Liver (tissue), 9 donors: ENCODE measurements around the gene BCL3. TPM values are rescaled to one million over a fixed set of nuclear protein-coding genes. Genes with fewer than 3 reads are reported as not detected.

Experiments used
- DNase-seq: peaks from one replicate; pipeline ENCODE4 v3.0.0-alpha.2; 2017; ENCODE audit warnings: low spot score
- H3K27ac ChIP-seq, 2 donors: one replicate each; pipeline ENCODE4 v1.7.0; 2013; ENCODE audit warnings: inconsistent platforms in 2 of 2, low read length in 2 of 2, control low read depth in 1 of 2, low read depth in 1 of 2, mild to moderate bottlenecking in 1 of 2
- H3K27me3 ChIP-seq, 4 donors: one replicate each; pipeline versions ENCODE4 v1.6.1 to v1.7.0; 2013; ENCODE audit warnings: low read length in 3 of 4, inconsistent platforms in 1 of 4, mild to moderate bottlenecking in 1 of 4, moderate library complexity in 1 of 4; ENCODE audit not compliant: control insufficient read depth in 4 of 4, insufficient read depth in 4 of 4
- H3K36me3 ChIP-seq, 4 donors: one replicate each; pipeline versions ENCODE4 v1.6.1 to v1.7.0; 2013; ENCODE audit warnings: low read length in 3 of 4, mild to moderate bottlenecking in 3 of 4, low read depth in 1 of 4, moderate library complexity in 1 of 4; ENCODE audit not compliant: control insufficient read depth in 4 of 4, insufficient read depth in 3 of 4
- H3K4me1 ChIP-seq, 4 donors: one replicate each; pipeline versions ENCODE4 v1.6.1 to v1.7.0; 2013; ENCODE audit warnings: low read length in 3 of 4, mild to moderate bottlenecking in 3 of 4, moderate library complexity in 1 of 4; ENCODE audit not compliant: control insufficient read depth in 4 of 4, insufficient read depth in 4 of 4
- H3K4me3 ChIP-seq, 3 donors: one replicate each; pipeline versions ENCODE4 v1.6.1 to v1.7.0; 2013; ENCODE audit warnings: low read length in 3 of 3, control low read depth in 1 of 3, low read depth in 1 of 3, mild to moderate bottlenecking in 1 of 3
- H3K9ac ChIP-seq, 2 donors: one replicate each; pipeline ENCODE4 v1.7.0; 2013; ENCODE audit warnings: low read length in 2 of 2, mild to moderate bottlenecking in 2 of 2, moderate library complexity in 2 of 2, control low read depth in 1 of 2, low read depth in 1 of 2
- H3K9me3 ChIP-seq, 4 donors: one replicate each; pipeline versions ENCODE4 v1.6.1 to v1.7.0; 2013; ENCODE audit warnings: low read length in 3 of 4; ENCODE audit not compliant: control insufficient read depth in 4 of 4
- ATF3 ChIP-seq: IDR thresholded peaks from 2 replicates; pipeline ENCODE4 v1.6.1; 2016; ENCODE audit warnings: antibody characterized with exemption
- CTCF ChIP-seq: fragments of 150-350 bp; IDR thresholded peaks from 2 replicates; pipeline ENCODE4 v1.5.1; 2017; ENCODE audit warnings: improper control_type of control experiment, low read depth, low read length; ENCODE audit not compliant: missing input control
- EGR1 ChIP-seq, 2 donors: IDR thresholded peaks; 2 replicates each; pipeline ENCODE4 v1.6.1; 2016 to 2018; ENCODE audit warnings: antibody characterized with exemption in 2 of 2, low read depth in 2 of 2
- FOXA1 ChIP-seq: IDR thresholded peaks from 2 replicates; pipeline ENCODE4 v1.6.1; 2016; ENCODE audit warnings: antibody characterized with exemption
- GABPA ChIP-seq, 2 donors: IDR thresholded peaks in 1 of 2; conservative IDR thresholded peaks in 1 of 2; 2 replicates each; pipeline ENCODE4 v1.6.1; 2016; ENCODE audit warnings: antibody characterized with exemption in 2 of 2, mild to moderate bottlenecking in 1 of 2, moderate library complexity in 1 of 2
- HNF4A ChIP-seq, 2 donors: conservative IDR thresholded peaks; 2 replicates each; pipeline ENCODE4 v1.6.1; 2016; ENCODE audit warnings: antibody characterized with exemption in 2 of 2, mild to moderate bottlenecking in 2 of 2
- HNF4G ChIP-seq: IDR thresholded peaks from 2 replicates; pipeline ENCODE4 v1.6.1; 2016; ENCODE audit warnings: antibody characterized with exemption
- JUND ChIP-seq, 2 donors: IDR thresholded peaks; 2 replicates each; pipeline ENCODE4 v1.6.1; 2016; ENCODE audit warnings: antibody characterized with exemption in 2 of 2
- MAX ChIP-seq: IDR thresholded peaks from 2 replicates; pipeline ENCODE4 v1.6.1; 2016; ENCODE audit warnings: antibody characterized with exemption
- NR2F2 ChIP-seq: IDR thresholded peaks from 2 replicates; pipeline ENCODE4 v1.6.1; 2016; ENCODE audit warnings: antibody characterized with exemption
- RAD21 ChIP-seq, 2 donors: IDR thresholded peaks; 2 replicates each; pipeline ENCODE4 v1.6.1; 2016; ENCODE audit warnings: antibody characterized with exemption in 2 of 2, mild to moderate bottlenecking in 2 of 2
- RXRA ChIP-seq, 2 donors: IDR thresholded peaks; 2 replicates each; pipeline ENCODE4 v1.6.1; 2017 to 2018; ENCODE audit warnings: antibody characterized with exemption in 2 of 2, mild to moderate bottlenecking in 1 of 2
- SP1 ChIP-seq: IDR thresholded peaks from 2 replicates; pipeline ENCODE4 v1.6.1; 2018; ENCODE audit warnings: antibody characterized with exemption, mild to moderate bottlenecking
- TAF1 ChIP-seq: conservative IDR thresholded peaks from 2 replicates; pipeline ENCODE4 v1.6.1; 2016; ENCODE audit warnings: antibody characterized with exemption, mild to moderate bottlenecking
- YY1 ChIP-seq: IDR thresholded peaks from 2 replicates; pipeline ENCODE4 v1.6.1; 2016; ENCODE audit warnings: antibody characterized with exemption, mild to moderate bottlenecking
- ZBTB33 ChIP-seq: IDR thresholded peaks from 2 replicates; pipeline ENCODE4 v1.6.1; 2016; ENCODE audit warnings: antibody characterized with exemption
- WGBS: extraction: QIAGEN DNeasy Blood & Tissue Kit; methylation state at CpG from one replicate; pipeline ENCODE4 v1.1.7; 2013; 5-methylcytosine and 5-hydroxymethylcytosine counted together
- polyA plus RNA-seq, 2 donors: library from polyadenylated mRNA; stranded (reverse) in 1 of 2; unstranded in 1 of 2; fragments of 200-250 nt in 1 of 2; fragments of >200 nt in 1 of 2; fragmentation: Nextera tagmentation in 1 of 2; extraction: Ambion mirVana in 1 of 2; gene quantifications; one replicate each; pipeline versions ENCODE4 v1.2.1 to v1.2.3, GENCODE V29; 2013 to 2015
- total RNA-seq, 2 donors: library from RNA; depleted of rRNA; stranded (reverse); fragments of >200 nt; gene quantifications; one replicate each; pipeline ENCODE4 v1.2.3, GENCODE V29; 2014
- donor health status: healthy.
- donor health status: healthy.
- donor health status: healthy.
- donor health status: healthy.
- donor health status: healthy.

Gene BCL3
- total and polyA plus RNA-seq, 4 donors = 4.5 to 63.6 (median 19.7) TPM

- H3K4me1 ChIP-seq = peaks cover 10 to 25% (median 20%) of the 10 kb centered on the region in 4 donors
- DNase-seq = peak; percentile 93
- H3K4me3 ChIP-seq = no peak overlapping the region
- H3K27me3 ChIP-seq = no peaks in the 10 kb centered on the region
- no peaks in the 10 kb centered on the region for H3K9me3 ChIP-seq
- 13% methylated on average over 3 of the region's 3 CpGs for WGBS
- no peak overlapping the region for H3K27ac ChIP-seq
- peak overlapping the region in 1 of 2 donors; percentile 1 for H3K9ac ChIP-seq
- H3K36me3 ChIP-seq = peaks cover 0 to 3% (median under 1%) of the 10 kb centered on the region in 4 donors
- TF ChIP-seq SP1 (no peak), CTCF (peak; percentile 99), RXRA (IDR thresholded peaks at IDR 0.05) (peak in 1 of 2 donors; percentile 46), RAD21 (IDR thresholded peaks at IDR 0.05) (peak; percentile 77 to 86), HNF4A (conservative IDR thresholded peaks at IDR 0.05) (peak in 1 of 2 donors; percentile 29)
Measured at GRCh38 chr19:44800461-44800860, 52.0 kb downstream of the BCL3 start.

- Histone ChIP-seq H3K4me1 (peaks cover 9 to 33% (median 23%) of the 10 kb centered on the region in 4 donors), H3K9ac (no peak overlapping the region), H3K9me3 (no peaks in the 10 kb centered on the region), H3K27ac (no peak overlapping the region), H3K4me3 (no peak overlapping the region), H3K36me3 (peaks cover 0 to 2% (median under 1%) of the 10 kb centered on the region in 4 donors), H3K27me3 (no peaks in the 10 kb centered on the region)
- no peak for DNase-seq
- WGBS = 94% methylated on average over 13 of the region's 13 CpGs
- TF ChIP-seq SP1 (no peak), HNF4A (conservative IDR thresholded peaks at IDR 0.05) (no peak), GABPA (IDR thresholded peaks at IDR 0.05 in 1 of 2, conservative IDR thresholded peaks at IDR 0.05 in 1 of 2) (no peak), NR2F2 (no peak), MAX (no peak)
Measured at GRCh38 chr19:44803442-44804428, 55.2 kb downstream of the BCL3 start.

- no peaks in the 10 kb centered on the region for H3K27me3 ChIP-seq
- WGBS = 87% methylated on average over 7 of the region's 7 CpGs
- TF ChIP-seq JUND (IDR thresholded peaks at IDR 0.05) = no peak
- no peak for TF ChIP-seq RXRA (IDR thresholded peaks at IDR 0.05)
- no peak for TF ChIP-seq NR2F2
- no peak for TF ChIP-seq EGR1 (IDR thresholded peaks at IDR 0.05; ENCODE audit: low read depth in 2 of 2)
- TF ChIP-seq FOXA1 = no peak
- no peak for TF ChIP-seq RAD21 (IDR thresholded peaks at IDR 0.05)
- no peak for TF ChIP-seq HNF4A (conservative IDR thresholded peaks at IDR 0.05)
- TF ChIP-seq MAX = no peak
- no peak for TF ChIP-seq SP1
- TF ChIP-seq HNF4G = no peak
- no peak for TF ChIP-seq ZBTB33
- TF ChIP-seq CTCF = no peak
- no peak for TF ChIP-seq TAF1
- TF ChIP-seq ATF3 = no peak
- no peak for TF ChIP-seq YY1
Measured at GRCh38 chr19:44806291-44806690, 57.8 kb downstream of the BCL3 start.

More at GRCh38 chr19:44806291-44806690, 57.8 kb downstream of the BCL3 start:
- Histone ChIP-seq H3K9ac (no peak overlapping the region), H3K9me3 (no peaks in the 10 kb centered on the region), H3K27ac (no peak overlapping the region), H3K4me3 (no peak overlapping the region), H3K4me1 (peaks cover 11 to 27% (median 21%) of the 10 kb centered on the region in 4 donors), H3K36me3 (peaks cover 0 to 2% (median 0%) of the 10 kb centered on the region in 4 donors)
- DNase-seq = no peak
